HUES6 (cell line): ENCODE results near the gene NCK2.

Experiments
- H3K27ac ChIP-seq: 2 replicates; pipeline ENCODE4 v1.7.0; 2013; ENCODE audit warnings: low read depth, mild to moderate bottlenecking, low read length, inconsistent platforms
- H3K27me3 ChIP-seq: 2 replicates; pipeline ENCODE4 v1.6.1; 2013; ENCODE audit warnings: low read length; ENCODE audit not compliant: control insufficient read depth, insufficient read depth
- H3K36me3 ChIP-seq: 2 replicates; pipeline ENCODE4 v1.6.1; 2013; ENCODE audit warnings: low read length; ENCODE audit not compliant: control insufficient read depth, insufficient read depth
- H3K4me1 ChIP-seq: 2 replicates; pipeline ENCODE4 v1.6.1; 2013; ENCODE audit warnings: low read length; ENCODE audit not compliant: control insufficient read depth, insufficient read depth
- H3K4me3 ChIP-seq: 2 replicates; pipeline ENCODE4 v1.5.1; 2013; ENCODE audit warnings: low read depth, low read length
- H3K9ac ChIP-seq: one replicate; pipeline ENCODE4 v1.6.1; 2013; ENCODE audit warnings: mild to moderate bottlenecking, low read length
- H3K9me3 ChIP-seq: 2 replicates; pipeline ENCODE4 v1.6.1; 2013; ENCODE audit warnings: low read depth, low read length; ENCODE audit not compliant: control insufficient read depth, insufficient read depth

NCK2 gene

GRCh38 chr2:105787376-105788318, 42.9 kb downstream of the NCK2 start:
- Histone ChIP-seq H3K4me3 (no peak overlapping the region), H3K9ac (no peak overlapping the region), H3K36me3 (no peaks in the 10 kb centered on the region), H3K27ac (no peak overlapping the region), H3K9me3 (no peaks in the 10 kb centered on the region), H3K4me1 (peaks cover 26% of the 10 kb centered on the region), H3K27me3 (no peaks in the 10 kb centered on the region)

GRCh38 chr2:105788670-105789290, 44.1 kb downstream of the NCK2 start:
- Histone ChIP-seq H3K4me1 (peaks cover 26% of the 10 kb centered on the region), H3K9me3 (no peaks in the 10 kb centered on the region), H3K4me3 (no peak overlapping the region), H3K27me3 (no peaks in the 10 kb centered on the region), H3K9ac (no peak overlapping the region), H3K27ac (no peak overlapping the region), H3K36me3 (no peaks in the 10 kb centered on the region)

- Histone ChIP-seq H3K9ac (no peak overlapping the region), H3K4me1 (peaks cover 28% of the 10 kb centered on the region), H3K9me3 (no peaks in the 10 kb centered on the region), H3K36me3 (no peaks in the 10 kb centered on the region), H3K27me3 (no peaks in the 10 kb centered on the region), H3K4me3 (no peak overlapping the region), H3K27ac (no peak overlapping the region)
Observed at GRCh38 chr2:105789745-105790460, 45.2 kb downstream of the NCK2 start.

GRCh38 chr2:105790461-105791149, 45.9 kb downstream of the NCK2 start:
- no peaks in the 10 kb centered on the region for H3K9me3 ChIP-seq
- no peaks in the 10 kb centered on the region for H3K36me3 ChIP-seq
- H3K4me1 ChIP-seq, result peaks cover 31% of the 10 kb centered on the region
- no peak overlapping the region for H3K4me3 ChIP-seq
- no peak overlapping the region for H3K27ac ChIP-seq
- no peaks in the 10 kb centered on the region for H3K27me3 ChIP-seq
- no peak overlapping the region for H3K9ac ChIP-seq

- Histone ChIP-seq H3K4me3 (no peak overlapping the region), H3K4me1 (peaks cover 37% of the 10 kb centered on the region), H3K27me3 (no peaks in the 10 kb centered on the region), H3K9me3 (no peaks in the 10 kb centered on the region), H3K9ac (no peak overlapping the region), H3K27ac (no peak overlapping the region), H3K36me3 (no peaks in the 10 kb centered on the region)
Observed at GRCh38 chr2:105791229-105791628, 46.5 kb downstream of the NCK2 start.

GRCh38 chr2:105792561-105792960, 47.8 kb downstream of the NCK2 start:
- Histone ChIP-seq H3K4me3 (no peak overlapping the region), H3K9me3 (no peaks in the 10 kb centered on the region), H3K36me3 (no peaks in the 10 kb centered on the region), H3K27me3 (no peaks in the 10 kb centered on the region), H3K27ac (no peak overlapping the region), H3K9ac (no peak overlapping the region), H3K4me1 (peaks cover 45% of the 10 kb centered on the region)

- no peaks in the 10 kb centered on the region for H3K27me3 ChIP-seq
- H3K4me1 ChIP-seq, result peaks cover 48% of the 10 kb centered on the region
- no peak overlapping the region for H3K4me3 ChIP-seq
- no peaks in the 10 kb centered on the region for H3K36me3 ChIP-seq
- no peak overlapping the region for H3K9ac ChIP-seq
- no peak overlapping the region for H3K27ac ChIP-seq
- H3K9me3 ChIP-seq, result no peaks in the 10 kb centered on the region
Observed at GRCh38 chr2:105793196-105793975, 48.7 kb downstream of the NCK2 start.

- no peak overlapping the region for H3K27ac ChIP-seq
- no peaks in the 10 kb centered on the region for H3K27me3 ChIP-seq
- no peaks in the 10 kb centered on the region for H3K9me3 ChIP-seq
- no peak overlapping the region for H3K9ac ChIP-seq
- no peaks in the 10 kb centered on the region for H3K36me3 ChIP-seq
- no peak overlapping the region for H3K4me3 ChIP-seq
- peaks cover 35% of the 10 kb centered on the region for H3K4me1 ChIP-seq
Observed at GRCh38 chr2:105794926-105795574, 50.3 kb downstream of the NCK2 start.

- H3K9ac ChIP-seq, result no peak overlapping the region
- no peaks in the 10 kb centered on the region for H3K9me3 ChIP-seq
- no peaks in the 10 kb centered on the region for H3K27me3 ChIP-seq
- H3K36me3 ChIP-seq, result no peaks in the 10 kb centered on the region
- H3K27ac ChIP-seq, result no peak overlapping the region
- H3K4me1 ChIP-seq, result peaks cover 30% of the 10 kb centered on the region
- no peak overlapping the region for H3K4me3 ChIP-seq
Observed at GRCh38 chr2:105795575-105795934, 50.8 kb downstream of the NCK2 start.

GRCh38 chr2:105796131-105796638, 51.5 kb downstream of the NCK2 start:
- Histone ChIP-seq H3K27me3 (no peaks in the 10 kb centered on the region), H3K4me1 (peaks cover 28% of the 10 kb centered on the region), H3K9me3 (no peaks in the 10 kb centered on the region), H3K4me3 (no peak overlapping the region), H3K36me3 (no peaks in the 10 kb centered on the region), H3K27ac (no peak overlapping the region), H3K9ac (no peak overlapping the region)
